Ovary (tissue), 3 donors: ENCODE measurements around the gene PARN.

ENCODE experiments used
- CTCF ChIP-seq, 3 donors: fragments of 450-650 bp in 2 of 3; fragments of 200-600 bp in 1 of 3; IDR thresholded peaks; one replicate each; pipeline versions ENCODE4 v1.5.1 to v1.8.0; 2016 to 2022; ENCODE audit warnings: antibody characterized with exemption in 3 of 3, mild to moderate bottlenecking in 1 of 3
- POLR2A ChIP-seq: fragments of 450-650 bp; IDR thresholded peaks from one replicate; pipeline ENCODE4 v1.6.1; 2017; ENCODE audit warnings: antibody characterized with exemption, mild to moderate bottlenecking, moderate library complexity
- donor health status: DM: no; HTN: no; CAD: no.

GRCh38 chr16:14447783-14448182 lies 182.3 kb downstream of the PARN start:
- no peak for TF ChIP-seq POLR2A
- no peak for TF ChIP-seq CTCF (IDR thresholded peaks at IDR 0.05)
